Dermis blood vessel endothelial cell (primary cell): Measurements from ENCODE around the gene TMEM45B. TPM values are rescaled to one million over a fixed set of nuclear protein-coding genes. Genes with fewer than 3 reads are reported as not detected.
A peak's percentile ranks its signal among the peaks of the same experiment; 100 is the strongest.
"Not testable (repeated sequence)": the region's sequence is repeated elsewhere in the genome, so short reads cannot be mapped to it uniquely, and the experiment has no call there.

Experiments
- DNase-seq: peaks from one replicate; pipeline ENCODE4 v3.0.0; 2010
- total RNA-seq: library from RNA; depleted of rRNA; stranded (reverse); fragments of >200 nt; gene quantifications from 2 replicates; pipeline ENCODE4 v1.2.3, GENCODE V29; 2014

TMEM45B gene
- total RNA-seq: 0.51 and 1.7 TPM in 2 replicates

- DNase-seq: peak; percentile 37
These were observed at the start of gene TMEM45B for GRCh38 chr11:129815596-129816461. Gene TMEM45B (plus strand): TSS chr11:129815848. CDS start chr11:129852483, 36,635 bp downstream.

GRCh38 chr11:129766898-129767604 is 48.6 kb upstream of the TMEM45B start:
- DNase-seq: peak; percentile 57

GRCh38 chr11:129767827-129768226 is 47.8 kb upstream of the TMEM45B start:
- DNase-seq: no peak

- no peak for DNase-seq
These were observed 47.3 kb upstream of the TMEM45B start for GRCh38 chr11:129768356-129768755.

- DNase-seq: no peak
These were observed 46.6 kb upstream of the TMEM45B start for GRCh38 chr11:129769059-129769458.

- no peak for DNase-seq
These were observed 44.7 kb upstream of the TMEM45B start for GRCh38 chr11:129770993-129771392.

GRCh38 chr11:129771456-129771855 is 44.2 kb upstream of the TMEM45B start:
- DNase-seq: not testable (repeated sequence)

GRCh38 chr11:129778877-129779276 is 36.8 kb upstream of the TMEM45B start:
- DNase-seq: no peak

- DNase-seq: no peak
These were observed 36.3 kb upstream of the TMEM45B start for GRCh38 chr11:129779342-129779741.

- DNase-seq: peak; percentile 48
These were observed 30.1 kb upstream of the TMEM45B start for GRCh38 chr11:129785383-129786111.

GRCh38 chr11:129786112-129786416 is 29.6 kb upstream of the TMEM45B start:
- DNase-seq: not testable (repeated sequence)

GRCh38 chr11:129787532-129788155 is 28.0 kb upstream of the TMEM45B start:
- no peak for DNase-seq

GRCh38 chr11:129788278-129788677 is 27.4 kb upstream of the TMEM45B start:
- no peak for DNase-seq

GRCh38 chr11:129790106-129790505 is 25.5 kb upstream of the TMEM45B start:
- DNase-seq: no peak

GRCh38 chr11:129791515-129791914 is 24.1 kb upstream of the TMEM45B start:
- DNase-seq: no peak

GRCh38 chr11:129792663-129793062 is 23.0 kb upstream of the TMEM45B start:
- no peak for DNase-seq

- no peak for DNase-seq
These were observed 20.6 kb upstream of the TMEM45B start for GRCh38 chr11:129795089-129795488.

GRCh38 chr11:129798212-129798611 is 17.4 kb upstream of the TMEM45B start:
- DNase-seq: no peak

- DNase-seq: not testable (repeated sequence)
These were observed 15.5 kb upstream of the TMEM45B start for GRCh38 chr11:129800162-129800561.

- no peak for DNase-seq
These were observed 15.0 kb upstream of the TMEM45B start for GRCh38 chr11:129800655-129801054.

GRCh38 chr11:129803533-129803932 is 12.1 kb upstream of the TMEM45B start:
- DNase-seq: no peak

- DNase-seq: no peak
These were observed 11.6 kb upstream of the TMEM45B start for GRCh38 chr11:129804012-129804411.

GRCh38 chr11:129808241-129808640 is 7.4 kb upstream of the TMEM45B start:
- not testable (repeated sequence) for DNase-seq
